ENCODE data around the gene BMERB1.

BMERB1 gene

GRCh38 chr16:15506441-15506840 lies 72.1 kb downstream of the BMERB1 start:
- in situ Hi-C loops (cut with MboI; ENCODE audit: low sequenced_read_pairs), result no loop called here
- no peak for DNase-seq (ENCODE audit: low spot score in 2 of 2)
- no peaks in the 10 kb centered on the region for H3K4me1 ChIP-seq

GRCh38 chr16:15507301-15507958 lies 73.0 kb downstream of the BMERB1 start:
- Histone ChIP-seq H3K4me3 (no peak overlapping the region), H3K4me1 (no peaks in the 10 kb centered on the region), H3K27me3 (ENCODE audit: low read depth) (no peaks in the 10 kb centered on the region), H3K9me3 (no peaks in the 10 kb centered on the region), H3K36me3 (replicated peaks) (no peaks in the 10 kb centered on the region)
- in situ Hi-C loops (cut with MboI; ENCODE audit: low sequenced_read_pairs), result no loop called here
- DNase-seq (ENCODE audit: low spot score in 2 of 2), result no peak

More at GRCh38 chr16:15506441-15506840, 72.1 kb downstream of the BMERB1 start:
- H3K4me3 ChIP-seq, result no peak overlapping the region
- H3K27me3 ChIP-seq (ENCODE audit: low read depth), result no peaks in the 10 kb centered on the region
- no peaks in the 10 kb centered on the region for H3K36me3 ChIP-seq (replicated peaks)
- no peaks in the 10 kb centered on the region for H3K9me3 ChIP-seq

- Histone ChIP-seq H3K9me3 (no peaks in the 10 kb centered on the region), H3K27me3 (ENCODE audit: low read depth) (no peaks in the 10 kb centered on the region), H3K36me3 (replicated peaks) (no peaks in the 10 kb centered on the region), H3K4me1 (no peaks in the 10 kb centered on the region), H3K4me3 (no peak overlapping the region)
- in situ Hi-C loops (cut with MboI; ENCODE audit: low sequenced_read_pairs), result no loop called here
- DNase-seq (ENCODE audit: low spot score in 2 of 2), result no peak
Measured at GRCh38 chr16:15507959-15508627, 73.7 kb downstream of the BMERB1 start.

DNA sequence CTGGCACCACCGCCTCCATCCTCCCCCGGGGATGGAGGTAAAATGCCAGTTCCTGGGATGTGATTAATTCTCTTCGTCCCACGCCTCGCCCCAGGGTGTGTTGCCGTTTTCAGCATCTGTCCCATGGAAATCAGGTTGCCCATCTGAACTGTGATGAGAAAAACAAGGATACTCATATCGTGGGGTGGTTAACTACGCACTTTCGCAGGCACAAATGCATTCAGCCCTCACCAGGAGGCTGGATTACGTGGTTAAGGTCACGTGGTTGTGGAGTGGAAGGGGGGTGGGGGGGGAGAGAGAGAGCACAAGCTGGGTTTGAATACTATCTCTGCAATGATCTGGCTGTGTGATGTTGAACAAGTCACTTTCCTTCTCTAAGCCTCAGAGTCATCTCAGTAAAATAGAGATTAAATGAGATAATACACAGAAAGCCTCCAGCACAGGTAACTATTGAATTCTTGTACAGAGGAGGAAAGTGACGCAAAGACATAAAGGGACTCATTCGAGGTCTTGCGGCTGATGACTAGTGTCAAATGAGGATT lies 74.7 kb downstream of the BMERB1 start:
- H3K4me3 ChIP-seq, result no peak overlapping the region
- no peaks in the 10 kb centered on the region for H3K9me3 ChIP-seq
- H3K4me1 ChIP-seq, result no peaks in the 10 kb centered on the region
- H3K27me3 ChIP-seq (ENCODE audit: low read depth), result no peaks in the 10 kb centered on the region
- DNase-seq (ENCODE audit: low spot score in 2 of 2), result no peak
- H3K36me3 ChIP-seq (replicated peaks), result no peaks in the 10 kb centered on the region
- in situ Hi-C loops (cut with MboI; ENCODE audit: low sequenced_read_pairs), result no loop called here

DNA sequence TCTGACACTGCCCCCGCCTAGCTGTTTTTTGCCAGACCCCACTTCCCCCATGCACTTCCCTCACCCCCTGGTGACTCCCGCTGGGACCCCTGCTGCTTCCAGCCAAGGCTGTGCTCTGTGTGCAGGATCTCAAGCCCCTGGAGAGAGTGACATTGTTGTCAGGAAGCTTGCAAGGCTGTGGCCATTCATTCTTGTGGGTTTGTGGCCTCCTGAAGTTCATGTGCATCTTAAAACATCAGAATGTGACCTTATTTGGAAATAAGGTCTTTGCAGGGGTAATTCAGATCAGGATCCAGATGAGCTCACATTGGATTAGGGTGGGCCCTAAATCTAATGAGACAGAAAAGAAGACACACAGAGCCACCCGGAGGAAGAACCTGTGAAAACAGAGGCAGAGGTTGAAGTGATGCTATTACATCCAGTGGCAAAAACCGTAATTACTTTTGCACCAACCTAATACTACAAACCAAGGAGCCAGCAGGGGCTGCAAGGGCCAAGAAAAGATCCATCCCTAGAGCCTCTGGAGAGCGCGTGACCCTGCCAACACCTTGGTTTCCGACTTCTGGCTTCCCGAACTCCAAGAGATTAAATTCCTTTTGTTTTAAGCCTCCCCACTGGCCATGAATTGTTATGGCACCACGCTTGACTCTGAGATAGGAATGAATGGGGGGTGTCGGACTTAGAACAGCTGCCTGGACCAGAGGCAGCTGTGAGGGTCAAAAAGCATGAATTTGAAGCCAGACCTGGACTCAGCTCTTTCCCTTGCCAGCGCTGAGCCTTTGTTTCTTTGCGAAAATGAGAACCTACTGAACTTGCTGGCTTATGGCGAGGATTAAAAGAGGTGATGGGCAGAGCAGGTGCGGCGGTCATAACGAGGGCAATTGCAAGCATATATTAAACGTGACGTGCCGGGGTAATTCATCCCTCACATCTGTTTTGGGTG lies 75.5 kb downstream of the BMERB1 start:
- Histone ChIP-seq H3K4me1 (no peaks in the 10 kb centered on the region), H3K36me3 (replicated peaks) (no peaks in the 10 kb centered on the region), H3K4me3 (no peak overlapping the region), H3K9me3 (no peaks in the 10 kb centered on the region), H3K27me3 (ENCODE audit: low read depth) (no peaks in the 10 kb centered on the region)
- in situ Hi-C loops (cut with MboI; ENCODE audit: low sequenced_read_pairs), result no loop called here
- DNase-seq (ENCODE audit: low spot score in 2 of 2), result no peak

DNA sequence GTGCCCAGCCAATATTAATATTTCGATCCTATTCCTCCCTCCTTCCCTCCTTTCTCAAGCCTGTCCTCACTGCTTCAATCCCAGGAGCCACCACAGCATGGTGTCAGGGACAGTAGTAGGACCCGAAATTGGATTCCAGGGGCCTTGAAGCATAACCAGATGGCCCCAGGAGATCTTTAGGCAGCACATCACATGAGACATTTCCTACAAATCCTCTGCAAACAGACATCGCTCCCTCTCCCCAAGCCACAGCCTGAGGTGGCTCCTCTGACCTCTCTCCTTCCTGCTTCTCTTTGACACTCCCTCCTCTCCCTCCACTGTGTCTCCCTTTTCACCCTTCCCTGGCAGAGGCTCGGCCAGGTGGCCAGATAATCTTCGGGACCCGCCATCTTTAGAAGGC lies 76.6 kb downstream of the BMERB1 start:
- in situ Hi-C loops (cut with MboI; ENCODE audit: low sequenced_read_pairs), result no loop called here
- no peak for DNase-seq (ENCODE audit: low spot score in 2 of 2)

GRCh38 chr16:15511759-15512487 lies 77.5 kb downstream of the BMERB1 start:
- Histone ChIP-seq H3K4me3 (no peak overlapping the region), H3K27me3 (ENCODE audit: low read depth) (no peaks in the 10 kb centered on the region), H3K9me3 (no peaks in the 10 kb centered on the region), H3K4me1 (no peaks in the 10 kb centered on the region), H3K36me3 (replicated peaks) (no peaks in the 10 kb centered on the region)
- in situ Hi-C loops (cut with MboI; ENCODE audit: low sequenced_read_pairs), result no loop called here
- no peak for DNase-seq (ENCODE audit: low spot score in 2 of 2)

More for the DNA sequence above, 76.6 kb downstream of the BMERB1 start:
- no peaks in the 10 kb centered on the region for H3K9me3 ChIP-seq
- H3K27me3 ChIP-seq (ENCODE audit: low read depth), result no peaks in the 10 kb centered on the region
- no peak overlapping the region for H3K4me3 ChIP-seq
- H3K4me1 ChIP-seq, result no peaks in the 10 kb centered on the region
- no peaks in the 10 kb centered on the region for H3K36me3 ChIP-seq (replicated peaks)

DNA sequence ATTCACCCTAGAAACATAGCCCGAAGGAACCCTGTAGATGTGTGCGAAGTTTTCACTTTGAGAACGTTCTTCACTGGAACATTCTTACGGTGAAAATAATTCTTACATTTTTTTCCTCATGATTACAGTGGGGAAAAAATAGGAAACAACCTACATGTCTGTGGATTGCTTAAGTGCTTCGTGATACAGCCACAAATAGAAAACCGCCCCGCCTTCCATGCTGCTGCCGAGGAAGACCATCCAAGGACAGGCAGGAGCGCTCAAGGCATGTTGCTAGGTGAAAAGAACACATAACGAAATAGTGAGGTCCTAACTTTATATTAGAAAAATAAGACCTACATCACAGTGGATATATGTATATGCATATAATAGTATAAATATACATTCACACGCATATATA lies 78.8 kb downstream of the BMERB1 start:
- H3K4me1 ChIP-seq, result no peaks in the 10 kb centered on the region
- DNase-seq (ENCODE audit: low spot score in 2 of 2), result no peak
- no peaks in the 10 kb centered on the region for H3K9me3 ChIP-seq
- H3K36me3 ChIP-seq (replicated peaks), result no peaks in the 10 kb centered on the region
- in situ Hi-C loops (cut with MboI; ENCODE audit: low sequenced_read_pairs), result no loop called here
- no peak overlapping the region for H3K4me3 ChIP-seq
- no peaks in the 10 kb centered on the region for H3K27me3 ChIP-seq (ENCODE audit: low read depth)

DNA sequence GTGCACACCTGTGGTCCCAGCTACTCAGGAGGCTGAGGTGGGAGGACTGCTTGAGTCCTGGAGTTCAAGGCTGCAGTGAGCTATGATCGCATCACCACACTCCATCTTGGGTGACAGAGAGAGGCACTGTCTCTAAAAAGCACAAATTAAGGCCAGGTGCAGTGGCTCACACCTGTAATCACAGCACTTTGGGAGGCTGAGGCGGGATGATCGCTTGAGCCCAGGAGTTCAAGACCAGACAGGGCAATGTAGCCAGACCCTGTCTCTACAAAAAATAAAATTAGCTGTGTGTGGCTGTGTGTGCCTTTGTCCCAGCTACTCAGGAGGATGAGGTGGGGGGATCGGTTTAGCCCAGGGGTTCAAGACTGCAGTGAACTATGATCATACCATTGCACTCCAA lies 81.6 kb downstream of the BMERB1 start:
- DNase-seq (ENCODE audit: low spot score in 2 of 2), result no peak
- Histone ChIP-seq H3K27me3 (ENCODE audit: low read depth) (no peaks in the 10 kb centered on the region), H3K36me3 (replicated peaks) (no peaks in the 10 kb centered on the region), H3K9me3 (no peaks in the 10 kb centered on the region), H3K4me3 (no peak overlapping the region), H3K4me1 (no peaks in the 10 kb centered on the region)
- in situ Hi-C loops (cut with MboI; ENCODE audit: low sequenced_read_pairs), result no loop called here

GRCh38 chr16:15516609-15517008 lies 82.2 kb downstream of the BMERB1 start:
- no peaks in the 10 kb centered on the region for H3K36me3 ChIP-seq (replicated peaks)
- no peaks in the 10 kb centered on the region for H3K9me3 ChIP-seq
- no peaks in the 10 kb centered on the region for H3K27me3 ChIP-seq (ENCODE audit: low read depth)
- DNase-seq (ENCODE audit: low spot score in 2 of 2), result no peak
- in situ Hi-C loops (cut with MboI; ENCODE audit: low sequenced_read_pairs), result no loop called here
- no peak overlapping the region for H3K4me3 ChIP-seq
- H3K4me1 ChIP-seq, result no peaks in the 10 kb centered on the region

DNA sequence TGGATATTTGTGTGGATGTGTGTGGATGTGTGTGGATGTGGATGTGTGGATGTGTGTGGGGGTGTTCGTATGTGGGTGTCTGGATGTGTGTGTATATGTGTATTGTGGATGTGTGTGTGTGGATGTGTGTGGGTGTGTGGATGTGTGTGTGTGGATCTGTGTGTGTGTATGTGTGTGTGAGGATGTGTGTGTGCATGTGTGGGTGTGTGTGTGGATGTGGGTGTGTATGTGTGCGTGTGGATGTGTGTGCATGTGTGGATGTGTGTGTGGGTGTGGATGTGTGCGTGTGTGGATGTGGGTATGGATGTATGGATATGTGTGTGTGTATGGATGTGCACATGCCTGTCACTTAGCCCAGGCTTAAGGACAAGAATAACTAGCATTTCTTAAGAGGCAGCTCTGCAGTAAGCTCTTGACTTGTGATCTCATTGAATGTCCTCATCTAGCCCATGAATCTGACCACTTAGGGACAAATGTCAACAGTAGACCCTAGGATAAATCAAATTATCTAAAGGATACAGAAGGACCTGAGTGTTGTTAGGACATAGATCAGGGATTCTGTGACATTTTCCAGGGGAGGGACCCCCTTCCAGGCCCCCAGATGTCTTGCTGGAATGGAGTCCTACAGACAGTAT lies 83.5 kb downstream of the BMERB1 start:
- DNase-seq (ENCODE audit: low spot score in 2 of 2), result no peak

GRCh38 chr16:15518381-15519351 lies 84.3 kb downstream of the BMERB1 start:
- H3K4me1 ChIP-seq, result no peaks in the 10 kb centered on the region
- H3K9me3 ChIP-seq, result no peaks in the 10 kb centered on the region
- no peak for DNase-seq (ENCODE audit: low spot score in 2 of 2)
- no peak overlapping the region for H3K4me3 ChIP-seq
- no peaks in the 10 kb centered on the region for H3K27me3 ChIP-seq (ENCODE audit: low read depth)
- in situ Hi-C loops (cut with MboI; ENCODE audit: low sequenced_read_pairs), result no loop called here
- no peaks in the 10 kb centered on the region for H3K36me3 ChIP-seq (replicated peaks)

More for the DNA sequence above, 83.5 kb downstream of the BMERB1 start:
- H3K4me3 ChIP-seq, result no peak overlapping the region
- H3K9me3 ChIP-seq, result no peaks in the 10 kb centered on the region
- H3K4me1 ChIP-seq, result no peaks in the 10 kb centered on the region
- in situ Hi-C loops (cut with MboI; ENCODE audit: low sequenced_read_pairs), result no loop called here
- H3K27me3 ChIP-seq (ENCODE audit: low read depth), result no peaks in the 10 kb centered on the region
- no peaks in the 10 kb centered on the region for H3K36me3 ChIP-seq (replicated peaks)
